Measurements from ENCODE around the gene RTL9.
"Not testable (repeated sequence)": the region's sequence is repeated elsewhere in the genome, so short reads cannot be mapped to it uniquely, and the experiment has no call there.

Gene RTL9

DNA sequence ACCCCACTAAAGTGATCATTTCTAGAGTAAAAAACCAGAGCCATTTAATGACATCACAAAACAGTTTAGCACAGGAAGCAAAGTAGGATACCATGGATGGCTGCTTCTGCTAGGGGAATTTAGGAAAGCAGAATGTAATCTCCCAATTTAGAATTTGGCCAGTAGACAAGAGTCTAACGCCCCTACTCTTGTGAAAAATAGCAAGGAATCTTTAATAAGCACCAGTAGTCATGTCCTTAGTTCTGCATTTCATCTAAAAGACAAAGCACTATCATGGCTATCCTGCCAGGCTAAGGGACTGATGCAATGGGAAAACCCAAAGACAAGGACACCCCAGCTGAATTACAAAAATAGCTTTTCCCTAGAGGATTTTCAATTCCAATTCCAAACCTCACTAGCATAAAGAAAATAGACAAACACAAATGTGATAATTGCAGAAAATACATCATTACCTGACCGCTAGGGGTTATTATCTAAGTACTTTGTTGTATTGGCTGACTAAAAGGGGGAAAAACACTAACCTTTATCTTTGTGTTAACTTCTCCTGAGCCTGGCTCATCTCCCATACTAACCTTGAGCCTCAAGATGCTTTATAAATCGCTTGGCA, 38.2 kb upstream of the RTL9 start:
- peaks cover 16% of the 10 kb centered on the region for H3K4me1 ChIP-seq (ENCODE audit: insufficient read depth, low read length)
- no peak overlapping the region for H3K4me3 ChIP-seq (ENCODE audit: low read length)
- no peaks in the 10 kb centered on the region for H3K36me3 ChIP-seq (ENCODE audit: insufficient read depth, low read length)
- WGBS, result 0% methylated on average over 1 of the region's 3 CpGs
- no peaks in the 10 kb centered on the region for H3K9me3 ChIP-seq (ENCODE audit: insufficient read depth, low read depth, low read length)
- no peak overlapping the region for H3K9ac ChIP-seq (ENCODE audit: low read depth, low read length)
- no peaks in the 10 kb centered on the region; the same call in 1 of the 2 replicates for H3K27me3 ChIP-seq (ENCODE audit: insufficient read depth, low read length)
- H3K27ac ChIP-seq (ENCODE audit: low read depth, low read length), result no peak overlapping the region

DNA sequence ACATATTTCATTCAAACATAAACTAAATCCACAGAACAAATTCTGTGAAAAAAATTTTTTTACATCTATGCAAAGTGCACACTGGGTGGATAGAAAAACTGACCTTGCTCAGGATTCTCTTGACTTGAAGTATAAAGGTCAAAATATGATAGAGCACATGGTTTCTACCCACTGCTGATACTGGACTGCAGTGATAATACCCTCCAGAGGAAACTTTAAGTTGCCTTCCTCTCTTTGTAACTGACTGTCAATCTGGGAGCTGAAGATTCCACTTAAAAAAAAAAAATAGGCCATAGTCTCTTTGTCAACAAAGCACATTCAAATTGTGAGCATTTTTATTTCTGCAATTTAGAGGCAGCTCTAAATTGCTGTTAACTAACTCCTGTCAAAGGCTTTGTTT, 37.6 kb upstream of the RTL9 start:
- Histone ChIP-seq H3K4me1 (ENCODE audit: insufficient read depth, low read length) (peaks cover 16% of the 10 kb centered on the region), H3K27ac (ENCODE audit: low read depth, low read length) (no peak overlapping the region), H3K9ac (ENCODE audit: low read depth, low read length) (no peak overlapping the region), H3K9me3 (ENCODE audit: insufficient read depth, low read depth, low read length) (no peaks in the 10 kb centered on the region), H3K4me3 (ENCODE audit: low read length) (no peak overlapping the region), H3K36me3 (ENCODE audit: insufficient read depth, low read length) (no peaks in the 10 kb centered on the region), H3K27me3 (ENCODE audit: insufficient read depth, low read length) (no peaks in the 10 kb centered on the region; the same call in 1 of the 2 replicates)

DNA sequence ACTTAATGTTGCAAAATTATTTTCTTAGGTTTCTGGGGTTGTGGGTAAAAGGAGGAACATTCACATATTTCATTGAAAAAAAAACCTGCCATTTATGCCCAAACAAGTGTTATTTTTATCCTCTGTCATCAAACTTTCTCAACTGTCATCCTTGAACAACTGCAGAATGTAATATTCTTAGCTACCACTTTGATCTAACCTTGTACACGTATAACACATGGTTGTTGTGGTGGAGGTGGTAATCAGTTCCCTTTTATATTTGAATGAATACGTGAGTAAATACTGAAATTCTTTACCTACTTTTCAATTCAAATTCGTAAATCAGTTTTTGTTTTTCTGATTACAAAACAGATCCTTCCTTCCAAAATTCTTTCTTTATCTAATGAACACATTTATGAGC, 37.0 kb upstream of the RTL9 start:
- no peaks in the 10 kb centered on the region; the same call in 1 of the 2 replicates for H3K27me3 ChIP-seq (ENCODE audit: insufficient read depth, low read length)
- H3K36me3 ChIP-seq (ENCODE audit: insufficient read depth, low read length), result no peaks in the 10 kb centered on the region
- H3K4me1 ChIP-seq (ENCODE audit: insufficient read depth, low read length), result peaks cover 16% of the 10 kb centered on the region
- no peaks in the 10 kb centered on the region for H3K9me3 ChIP-seq (ENCODE audit: insufficient read depth, low read depth, low read length)
- no peak overlapping the region for H3K9ac ChIP-seq (ENCODE audit: low read depth, low read length)
- no peak overlapping the region for H3K27ac ChIP-seq (ENCODE audit: low read depth, low read length)
- 77% methylated on average over 1 of the region's 3 CpGs for WGBS
- no peak overlapping the region for H3K4me3 ChIP-seq (ENCODE audit: low read length)

DNA sequence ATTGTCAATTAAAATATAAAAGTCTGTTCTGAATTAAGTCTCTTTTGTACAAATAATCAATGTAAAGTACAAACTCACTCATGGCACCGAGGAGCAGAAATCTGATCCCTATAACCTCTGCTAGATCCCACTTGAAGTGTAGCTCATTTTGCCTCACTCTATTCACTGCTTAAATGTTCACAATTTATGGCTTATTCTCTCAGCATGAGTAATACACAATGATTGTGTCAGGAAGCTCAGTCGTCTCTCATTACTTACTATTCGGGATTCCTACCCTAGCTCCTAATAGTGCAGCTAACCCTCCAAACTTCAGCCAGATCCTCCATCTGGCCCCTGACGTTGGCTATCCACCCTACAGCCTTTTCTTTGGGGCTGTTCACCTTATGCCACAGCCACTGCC, 36.0 kb upstream of the RTL9 start:
- WGBS, result 75% methylated on average over 4 of the region's 4 CpGs
- Histone ChIP-seq H3K9ac (ENCODE audit: low read depth, low read length) (no peak overlapping the region), H3K9me3 (ENCODE audit: insufficient read depth, low read depth, low read length) (no peaks in the 10 kb centered on the region), H3K27ac (ENCODE audit: low read depth, low read length) (no peak overlapping the region), H3K36me3 (ENCODE audit: insufficient read depth, low read length) (no peaks in the 10 kb centered on the region), H3K27me3 (ENCODE audit: insufficient read depth, low read length) (no peaks in the 10 kb centered on the region; the same call in 1 of the 2 replicates), H3K4me3 (ENCODE audit: low read length) (no peak overlapping the region), H3K4me1 (ENCODE audit: insufficient read depth, low read length) (peaks cover 16% of the 10 kb centered on the region)

DNA sequence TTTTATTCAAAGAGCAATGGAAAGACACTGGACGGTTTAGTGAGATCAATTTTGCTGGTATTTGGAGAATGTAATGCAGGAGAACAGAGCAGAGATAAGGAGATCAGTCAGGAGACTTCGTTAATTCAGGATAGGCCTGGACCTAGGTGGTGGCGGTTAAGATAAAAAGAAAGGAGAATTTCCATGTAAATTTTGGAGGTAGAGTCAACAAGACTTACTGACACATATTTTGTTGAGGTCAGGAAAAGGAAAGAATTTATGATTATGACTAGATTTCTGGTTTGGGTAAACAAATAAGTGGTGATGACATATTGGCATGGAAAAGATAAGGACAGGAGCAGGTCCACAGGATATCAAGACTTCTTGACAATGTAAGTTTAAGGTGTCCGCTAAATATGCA, 31.9 kb upstream of the RTL9 start:
- Histone ChIP-seq H3K9me3 (ENCODE audit: insufficient read depth, low read depth, low read length) (no peaks in the 10 kb centered on the region), H3K9ac (ENCODE audit: low read depth, low read length) (no peak overlapping the region), H3K4me1 (ENCODE audit: insufficient read depth, low read length) (0 out of 2 replicates have a peak, but pooled peaks cover 1% of the 10 kb centered on the region), H3K27ac (ENCODE audit: low read depth, low read length) (no peak overlapping the region), H3K36me3 (ENCODE audit: insufficient read depth, low read length) (no peaks in the 10 kb centered on the region), H3K4me3 (ENCODE audit: low read length) (no peak overlapping the region), H3K27me3 (ENCODE audit: insufficient read depth, low read length) (no peaks in the 10 kb centered on the region)
- WGBS, result 89% methylated on average over 4 of the region's 4 CpGs

DNA sequence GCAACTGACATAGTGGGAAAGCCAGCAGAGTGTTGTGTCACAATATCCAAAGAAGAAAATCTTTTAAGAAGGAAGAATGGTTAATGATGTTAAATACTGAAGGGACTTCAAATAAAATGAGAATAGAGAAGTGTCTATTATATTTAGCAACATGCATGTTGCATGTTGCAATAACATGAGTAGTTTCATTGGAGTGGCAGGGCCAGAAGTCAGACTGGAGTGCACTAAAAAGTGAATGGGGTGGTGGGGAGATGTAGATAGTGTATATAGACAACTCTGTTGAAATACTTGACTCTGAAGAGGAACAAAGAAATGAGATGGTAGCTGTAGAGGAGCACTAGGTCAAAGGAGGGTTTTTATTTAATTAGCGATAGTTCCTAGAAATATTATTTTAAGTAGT, 31.3 kb upstream of the RTL9 start:
- Histone ChIP-seq H3K9ac (ENCODE audit: low read depth, low read length) (no peak overlapping the region), H3K4me1 (ENCODE audit: insufficient read depth, low read length) (no peaks in the 10 kb centered on the region), H3K27me3 (ENCODE audit: insufficient read depth, low read length) (no peaks in the 10 kb centered on the region), H3K27ac (ENCODE audit: low read depth, low read length) (no peak overlapping the region), H3K9me3 (ENCODE audit: insufficient read depth, low read depth, low read length) (no peaks in the 10 kb centered on the region), H3K4me3 (ENCODE audit: low read length) (no peak overlapping the region), H3K36me3 (ENCODE audit: insufficient read depth, low read length) (no peaks in the 10 kb centered on the region)
- WGBS, result no CpG with 5 or more reads among the region's 1 CpG

DNA sequence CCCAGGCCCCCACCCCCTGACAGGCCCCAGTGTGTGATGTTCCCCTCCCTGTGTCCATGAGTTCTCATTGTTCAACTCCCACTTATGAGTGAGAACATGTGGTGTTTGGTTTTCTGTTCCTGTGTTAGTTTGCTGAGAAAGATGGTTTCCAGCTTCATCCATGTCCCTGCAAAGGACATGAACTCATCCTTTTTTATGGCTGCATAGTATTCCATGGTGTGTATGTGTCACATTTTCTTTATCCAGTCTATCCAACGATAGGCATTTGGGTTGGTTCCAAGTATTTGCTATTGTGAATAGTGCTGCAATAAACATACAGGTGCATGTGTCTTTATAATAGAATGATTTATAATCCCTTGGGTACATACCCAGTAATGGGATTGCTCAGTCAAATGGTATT, 30.0 kb upstream of the RTL9 start:
- H3K27me3 ChIP-seq (ENCODE audit: insufficient read depth, low read length); H3K27ac ChIP-seq (ENCODE audit: low read depth, low read length); H3K4me3 ChIP-seq (ENCODE audit: low read length); H3K36me3 ChIP-seq (ENCODE audit: insufficient read depth, low read length); H3K4me1 ChIP-seq (ENCODE audit: insufficient read depth, low read length); H3K9me3 ChIP-seq (ENCODE audit: insufficient read depth, low read depth, low read length); H3K9ac ChIP-seq (ENCODE audit: low read depth, low read length): not testable (repeated sequence)
- WGBS, result no CpG with 5 or more reads among the region's 1 CpG

DNA sequence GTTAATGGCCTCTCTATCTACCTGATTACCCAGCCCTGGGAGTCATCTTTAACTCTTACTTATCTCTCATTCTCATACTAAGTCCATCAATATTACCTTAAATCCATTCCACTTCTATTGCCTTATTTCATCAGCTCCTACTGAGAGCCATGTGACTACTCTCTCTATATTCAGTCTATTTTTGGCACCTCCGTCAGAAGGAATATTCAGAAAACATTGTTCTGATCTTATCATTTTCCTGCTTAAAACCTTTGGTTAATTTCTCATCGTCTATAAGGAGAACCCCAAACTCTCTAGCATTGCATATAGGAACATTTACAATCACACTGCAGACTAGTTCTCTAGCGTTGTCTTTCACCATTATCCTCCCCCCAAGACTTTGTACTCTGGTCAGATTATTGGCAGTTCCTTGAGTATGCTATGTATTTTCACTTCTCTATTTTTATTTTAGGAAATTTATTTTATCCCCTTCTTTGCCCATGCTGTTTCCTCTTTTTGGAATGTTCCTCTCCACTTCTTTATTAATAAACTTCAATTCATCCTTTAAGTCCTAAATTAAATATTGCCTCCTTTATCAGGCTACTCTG, 27.1 kb upstream of the RTL9 start:
- no peaks in the 10 kb centered on the region for H3K9me3 ChIP-seq (ENCODE audit: insufficient read depth, low read depth, low read length)
- WGBS, result 87% methylated on average over 3 of the region's 3 CpGs
- no peak overlapping the region for H3K27ac ChIP-seq (ENCODE audit: low read depth, low read length)
- no peak overlapping the region for H3K4me3 ChIP-seq (ENCODE audit: low read length)
- no peaks in the 10 kb centered on the region for H3K27me3 ChIP-seq (ENCODE audit: insufficient read depth, low read length)
- H3K9ac ChIP-seq (ENCODE audit: low read depth, low read length), result no peak overlapping the region
- no peaks in the 10 kb centered on the region for H3K4me1 ChIP-seq (ENCODE audit: insufficient read depth, low read length)
- no peaks in the 10 kb centered on the region for H3K36me3 ChIP-seq (ENCODE audit: insufficient read depth, low read length)

DNA sequence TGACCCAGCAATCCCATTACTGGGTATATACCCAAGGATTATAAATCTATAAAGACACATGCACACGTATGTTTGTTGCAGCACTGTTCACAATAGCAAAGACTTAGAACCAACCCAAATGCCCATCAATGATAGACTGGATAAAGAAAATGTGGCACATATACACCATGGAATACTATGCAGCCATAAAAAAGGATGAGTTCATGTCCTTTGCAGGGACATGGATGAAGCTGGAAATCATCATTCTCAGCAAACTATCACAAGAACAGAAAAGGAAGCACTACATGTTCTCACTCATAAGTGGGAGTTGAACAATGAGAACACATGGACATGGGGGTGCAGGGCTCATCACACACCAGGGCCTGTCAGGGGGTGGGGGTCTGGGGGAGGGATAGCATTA, 25.2 kb upstream of the RTL9 start:
- H3K4me3 ChIP-seq (ENCODE audit: low read length); H3K36me3 ChIP-seq (ENCODE audit: insufficient read depth, low read length); H3K9ac ChIP-seq (ENCODE audit: low read depth, low read length); H3K9me3 ChIP-seq (ENCODE audit: insufficient read depth, low read depth, low read length); H3K27ac ChIP-seq (ENCODE audit: low read depth, low read length); H3K4me1 ChIP-seq (ENCODE audit: insufficient read depth, low read length); H3K27me3 ChIP-seq (ENCODE audit: insufficient read depth, low read length): not testable (repeated sequence)
- WGBS, result no CpG with 5 or more reads among the region's 1 CpG

DNA sequence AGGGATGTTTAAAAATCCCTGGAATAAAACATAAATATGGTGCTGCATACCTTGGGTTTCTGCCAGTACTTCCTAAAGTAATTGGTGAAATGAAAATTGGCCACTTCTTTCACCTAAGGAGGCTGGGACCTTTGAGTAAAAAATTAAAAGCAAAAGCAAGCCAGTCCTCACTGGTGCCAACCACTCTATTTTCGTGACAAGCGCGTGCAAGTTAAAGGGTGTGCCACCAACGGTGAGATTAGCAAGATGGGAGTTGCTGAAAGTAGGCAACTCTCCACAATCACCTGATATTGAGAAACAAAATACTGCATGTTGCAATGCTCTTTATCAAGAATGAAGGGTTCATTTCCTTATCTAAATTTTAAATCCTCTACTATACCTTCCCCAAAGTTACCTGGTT, 19.7 kb upstream of the RTL9 start:
- H3K4me1 ChIP-seq (ENCODE audit: insufficient read depth, low read length), result no peaks in the 10 kb centered on the region
- H3K36me3 ChIP-seq (ENCODE audit: insufficient read depth, low read length), result no peaks in the 10 kb centered on the region
- WGBS, result 96% methylated on average over 4 of the region's 4 CpGs
- no peak overlapping the region for H3K9ac ChIP-seq (ENCODE audit: low read depth, low read length)
- no peak overlapping the region for H3K27ac ChIP-seq (ENCODE audit: low read depth, low read length)
- no peak overlapping the region for H3K4me3 ChIP-seq (ENCODE audit: low read length)
- H3K9me3 ChIP-seq (ENCODE audit: insufficient read depth, low read depth, low read length), result no peaks in the 10 kb centered on the region
- no peaks in the 10 kb centered on the region for H3K27me3 ChIP-seq (ENCODE audit: insufficient read depth, low read length)

DNA sequence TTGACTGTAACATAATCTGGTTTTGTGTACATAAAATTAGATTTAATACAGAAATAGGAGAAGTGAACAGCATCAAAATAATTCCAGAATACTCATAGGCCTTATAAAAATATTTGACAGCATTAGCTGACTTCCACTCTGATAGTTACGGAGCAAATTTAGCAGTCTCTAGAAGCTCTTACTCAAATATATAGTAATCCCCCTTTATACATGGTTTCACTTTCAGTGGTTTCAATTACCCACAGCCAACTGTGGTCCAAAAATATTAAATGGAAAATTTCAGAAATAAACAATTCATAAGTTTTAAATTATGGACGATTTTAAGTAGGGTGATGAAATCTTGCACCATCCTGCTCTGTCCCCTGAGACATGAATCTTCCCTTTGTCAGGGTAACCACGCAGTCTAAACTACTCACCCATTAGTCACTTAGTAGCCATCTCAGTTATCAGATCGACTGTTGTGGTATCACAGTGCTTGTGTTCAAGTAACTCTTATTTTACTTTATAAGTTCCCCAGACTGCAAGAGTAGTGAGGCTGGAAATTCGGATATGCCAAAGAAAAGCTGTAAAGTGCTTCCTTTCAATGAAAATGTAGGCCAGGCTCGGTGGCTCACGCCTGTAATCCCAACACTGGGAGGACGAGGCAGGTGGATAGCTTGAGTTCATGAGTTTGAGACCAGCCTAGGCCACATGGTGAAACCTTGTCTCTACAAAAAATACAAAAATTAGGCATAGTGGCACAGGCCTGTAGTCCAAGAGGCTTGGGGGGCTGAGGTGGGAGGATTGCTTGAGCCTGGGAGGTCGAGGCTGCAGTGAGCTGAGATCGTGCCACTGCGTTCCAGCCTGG, 17.2 kb upstream of the RTL9 start:
- Histone ChIP-seq H3K4me3 (ENCODE audit: low read length) (no peak overlapping the region), H3K4me1 (ENCODE audit: insufficient read depth, low read length) (no peaks in the 10 kb centered on the region), H3K9ac (ENCODE audit: low read depth, low read length) (no peak overlapping the region), H3K27me3 (ENCODE audit: insufficient read depth, low read length) (no peaks in the 10 kb centered on the region), H3K27ac (ENCODE audit: low read depth, low read length) (no peak overlapping the region), H3K36me3 (ENCODE audit: insufficient read depth, low read length) (no peaks in the 10 kb centered on the region), H3K9me3 (ENCODE audit: insufficient read depth, low read depth, low read length) (no peaks in the 10 kb centered on the region)
- 93% methylated on average over 7 of the region's 11 CpGs for WGBS
